Caco-2 (cell line): Measurements from ENCODE around the gene NRP1. TPM values are rescaled to one million over a fixed set of nuclear protein-coding genes. Genes with fewer than 3 reads are reported as not detected.

Source experiments
- BruUV-seq: library from RNA; stranded (reverse); fragments of 400-500 nt; replicated peaks from 2 replicates; lab custom pipeline; 2021; lab: Mats Ljungman, UMichigan
- CTCF ChIA-PET: fragments of 300-600 bp; sonication (Branson Sonifier 250); formaldehyde crosslinking; loops from one replicate; lab custom pipeline; 2022; ENCODE audit warnings: antibody characterized with exemption; lab: Charles Lee
- POLR2A ChIA-PET: fragments of 300-600 bp; sonication (Branson Sonifier 250); formaldehyde crosslinking; loops from one replicate; lab custom pipeline; 2022; ENCODE audit warnings: antibody characterized with exemption; lab: Charles Lee
- DNase-seq, 2 experiments: peaks; one replicate each; pipeline versions ENCODE4 v3.0.0 to v3.0.0-alpha.2; 2020 to 2022
- H3K27me3 ChIP-seq: replicated peaks from 2 replicates; pipeline ENCODE4 v1.6.0; 2011; ENCODE audit warnings: low read length; ENCODE audit not compliant: control insufficient read depth, insufficient read depth
- H3K36me3 ChIP-seq: 2 replicates; pipeline ENCODE4 v1.5.1; 2011; ENCODE audit warnings: low read length; ENCODE audit not compliant: control insufficient read depth, insufficient read depth
- H3K4me1 ChIP-seq: fragments of 250-450 bp; sonication (Bioruptor Pico); 2 replicates; pipeline ENCODE4 v1.5.1; 2020; ENCODE audit warnings: mild to moderate bottlenecking
- H3K4me3 ChIP-seq: 2 replicates; pipeline ENCODE4 v1.5.1; 2011; ENCODE audit warnings: low read depth, mild to moderate bottlenecking, control low read depth, low read length
- H3K9me3 ChIP-seq: fragments of 250-450 bp; sonication (Bioruptor Pico); 2 replicates; pipeline ENCODE4 v1.5.1; 2020; ENCODE audit warnings: mild to moderate bottlenecking, moderate library complexity
- H3K27ac Mint-ChIP-seq: one replicate; pipeline ENCODE4 v1.8.0; 2022; ENCODE audit warnings: mixed read lengths; ENCODE audit not compliant: unreplicated experiment
- H3K27me3 Mint-ChIP-seq: one replicate; pipeline ENCODE4 v1.8.0; 2022; ENCODE audit warnings: mixed read lengths; ENCODE audit not compliant: insufficient read depth, unreplicated experiment
- H3K36me3 Mint-ChIP-seq: one replicate; pipeline ENCODE4 v1.8.0; 2022; ENCODE audit warnings: mild to moderate bottlenecking, mixed read lengths; ENCODE audit not compliant: insufficient read depth, unreplicated experiment
- H3K4me1 Mint-ChIP-seq: one replicate; pipeline ENCODE4 v1.8.0; 2022; ENCODE audit warnings: low read depth, mixed read lengths; ENCODE audit not compliant: unreplicated experiment
- H3K4me3 Mint-ChIP-seq: one replicate; pipeline ENCODE4 v1.8.0; 2022; ENCODE audit warnings: mild to moderate bottlenecking, moderate library complexity, mixed read lengths; ENCODE audit not compliant: unreplicated experiment
- H3K9me3 Mint-ChIP-seq: one replicate; pipeline ENCODE4 v1.8.0; 2022; ENCODE audit warnings: mixed read lengths; ENCODE audit not compliant: unreplicated experiment
- intact Hi-C: fragments of 100-400 bp; cut with micrococcal nuclease; formaldehyde crosslinking; loops from one replicate; pipeline ENCODE4 v1.10.0; 2022; ENCODE audit not compliant: unreplicated experiment
- total RNA-seq: library from RNA; stranded (reverse); gene quantifications from 2 replicates; pipeline ENCODE4 v1.2.3, GENCODE V29; 2022
- TF ChIP-seq, protein P1 (sequence below), 2 experiments: fragments of 200-600 bp in 1 of 2; IDR thresholded peaks; 1 replicate in 1 of 2; 2 replicates in 1 of 2; pipeline versions ENCODE4 v1.5.1 to v1.8.0; 2011 to 2022; ENCODE audit warnings: antibody characterized with exemption in 1 of 2, control low read depth in 1 of 2, inconsistent platforms in 1 of 2, low read depth in 1 of 2, low read length in 1 of 2, mild to moderate bottlenecking in 1 of 2, moderate library complexity in 1 of 2; ENCODE audit not compliant: insufficient read depth in 1 of 2, severe bottlenecking in 1 of 2, unreplicated experiment in 1 of 2

Gene NRP1
- total RNA-seq, 1 experiment from 2014 or later = 123 TPM

- POLR2A ChIA-PET = no interaction called here
- Histone ChIP-seq H3K4me1 (peaks cover 63% of the 10 kb centered on the region), H3K9me3 (no peaks in the 10 kb centered on the region), H3K4me3 (no peak overlapping the region), H3K27me3 (no peaks in the 10 kb centered on the region), H3K36me3 (no peaks in the 10 kb centered on the region)
- no peaks in the 10 kb centered on the region for H3K27me3 Mint-ChIP-seq
- H3K36me3 Mint-ChIP-seq = peaks cover 62% of the 10 kb centered on the region
- H3K4me1 Mint-ChIP-seq = peaks cover 54% of the 10 kb centered on the region
- CTCF ChIA-PET = no interaction called here
- intact Hi-C loops = loop anchor here (1.0 kb wide), 1 partner anchor 9 kb away; no protein-coding TSS in a partner anchor
- TF ChIP-seq, protein P1, sequence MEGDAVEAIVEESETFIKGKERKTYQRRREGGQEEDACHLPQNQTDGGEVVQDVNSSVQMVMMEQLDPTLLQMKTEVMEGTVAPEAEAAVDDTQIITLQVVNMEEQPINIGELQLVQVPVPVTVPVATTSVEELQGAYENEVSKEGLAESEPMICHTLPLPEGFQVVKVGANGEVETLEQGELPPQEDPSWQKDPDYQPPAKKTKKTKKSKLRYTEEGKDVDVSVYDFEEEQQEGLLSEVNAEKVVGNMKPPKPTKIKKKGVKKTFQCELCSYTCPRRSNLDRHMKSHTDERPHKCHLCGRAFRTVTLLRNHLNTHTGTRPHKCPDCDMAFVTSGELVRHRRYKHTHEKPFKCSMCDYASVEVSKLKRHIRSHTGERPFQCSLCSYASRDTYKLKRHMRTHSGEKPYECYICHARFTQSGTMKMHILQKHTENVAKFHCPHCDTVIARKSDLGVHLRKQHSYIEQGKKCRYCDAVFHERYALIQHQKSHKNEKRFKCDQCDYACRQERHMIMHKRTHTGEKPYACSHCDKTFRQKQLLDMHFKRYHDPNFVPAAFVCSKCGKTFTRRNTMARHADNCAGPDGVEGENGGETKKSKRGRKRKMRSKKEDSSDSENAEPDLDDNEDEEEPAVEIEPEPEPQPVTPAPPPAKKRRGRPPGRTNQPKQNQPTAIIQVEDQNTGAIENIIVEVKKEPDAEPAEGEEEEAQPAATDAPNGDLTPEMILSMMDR (IDR thresholded peaks at IDR 0.05; ENCODE audit: insufficient read depth in 1 of 2, low read depth in 1 of 2, low read length in 1 of 2, severe bottlenecking in 1 of 2, unreplicated experiment in 1 of 2) = no peak
- BruUV-seq = no TSS peak
- DNase-seq = no peak
- H3K9me3 Mint-ChIP-seq = no peaks in the 10 kb centered on the region
- H3K4me3 Mint-ChIP-seq = no peak overlapping the region
- peak overlapping the region; percentile 69 for H3K27ac Mint-ChIP-seq
Measured at GRCh38 chr10:33234831-33235237, 99.6 kb downstream of the NRP1 start.

- H3K27ac Mint-ChIP-seq = no peak overlapping the region
- POLR2A ChIA-PET = no interaction called here
- peaks cover 46% of the 10 kb centered on the region for H3K4me1 Mint-ChIP-seq
Measured at GRCh38 chr10:33233635-33234034, 100.8 kb downstream of the NRP1 start.

GRCh38 chr10:33233221-33233620, 101.2 kb downstream of the NRP1 start:
- intact Hi-C loops = no loop called here
- ChIA-PET CTCF (no interaction called here), POLR2A (no interaction called here)
- Mint-ChIP-seq H3K4me1 (peaks cover 41% of the 10 kb centered on the region), H3K27me3 (no peaks in the 10 kb centered on the region), H3K4me3 (no peak overlapping the region), H3K27ac (no peak overlapping the region), H3K36me3 (peaks cover 49% of the 10 kb centered on the region), H3K9me3 (no peaks in the 10 kb centered on the region)
- Histone ChIP-seq H3K9me3 (no peaks in the 10 kb centered on the region), H3K27me3 (no peaks in the 10 kb centered on the region), H3K4me3 (no peak overlapping the region), H3K4me1 (peaks cover 62% of the 10 kb centered on the region), H3K36me3 (no peaks in the 10 kb centered on the region)
- no TSS peak for BruUV-seq
- TF ChIP-seq, protein P1 (IDR thresholded peaks at IDR 0.05; ENCODE audit: insufficient read depth in 1 of 2, low read depth in 1 of 2, low read length in 1 of 2, severe bottlenecking in 1 of 2, unreplicated experiment in 1 of 2) = no peak
- DNase-seq = no peak

More at GRCh38 chr10:33233635-33234034, 100.8 kb downstream of the NRP1 start:
- DNase-seq = no peak
- no peaks in the 10 kb centered on the region for H3K9me3 Mint-ChIP-seq
- no peaks in the 10 kb centered on the region for H3K27me3 Mint-ChIP-seq
- CTCF ChIA-PET = no interaction called here
- peaks cover 53% of the 10 kb centered on the region for H3K36me3 Mint-ChIP-seq
- intact Hi-C loops = no loop called here
- peaks cover 63% of the 10 kb centered on the region for H3K4me1 ChIP-seq
- no peaks in the 10 kb centered on the region for H3K9me3 ChIP-seq
- BruUV-seq = no TSS peak
- H3K36me3 ChIP-seq = no peaks in the 10 kb centered on the region
- TF ChIP-seq, protein P1 (IDR thresholded peaks at IDR 0.05; ENCODE audit: insufficient read depth in 1 of 2, low read depth in 1 of 2, low read length in 1 of 2, severe bottlenecking in 1 of 2, unreplicated experiment in 1 of 2) = no peak
- H3K4me3 ChIP-seq = no peak overlapping the region
- H3K27me3 ChIP-seq = no peaks in the 10 kb centered on the region
- no peak overlapping the region for H3K4me3 Mint-ChIP-seq
